NCI-H187 treated with DMSO at 0.1 percent for 48 hours (cell line): ENCODE data around the gene HPCA.

Experiments used
- DNase-seq: peaks from one replicate; lab custom pipeline; 2025; lab: John Stamatoyannopoulos, UW

Gene HPCA

GRCh38 chr1:32889731-32890278 is 3.5 kb downstream of the HPCA start:
- DNase-seq: no peak

- DNase-seq: no peak
These were observed 4.4 kb downstream of the HPCA start for GRCh38 chr1:32890516-32891240.

GRCh38 chr1:32891241-32891570 is 4.9 kb downstream of the HPCA start:
- no peak for DNase-seq

GRCh38 chr1:32891630-32892029 is 5.3 kb downstream of the HPCA start:
- DNase-seq: no peak

GRCh38 chr1:32892368-32893197 is 6.3 kb downstream of the HPCA start:
- DNase-seq: no peak

- DNase-seq: no peak
These were observed 7.1 kb downstream of the HPCA start for GRCh38 chr1:32893198-32894018.

- DNase-seq: no peak
These were observed 7.8 kb downstream of the HPCA start for GRCh38 chr1:32894019-32894600.

GRCh38 chr1:32894681-32895080 is 8.4 kb downstream of the HPCA start:
- DNase-seq: no peak

GRCh38 chr1:32895325-32896215 is 9.3 kb downstream of the HPCA start:
- no peak for DNase-seq

GRCh38 chr1:32896451-32896850 is 10.2 kb downstream of the HPCA start:
- no peak for DNase-seq

- no peak for DNase-seq
These were observed 11.1 kb downstream of the HPCA start for GRCh38 chr1:32897082-32898049.

GRCh38 chr1:32898056-32898455 is 11.8 kb downstream of the HPCA start:
- DNase-seq: no peak

- DNase-seq: no peak
These were observed 12.7 kb downstream of the HPCA start for GRCh38 chr1:32898958-32899357.

GRCh38 chr1:32899586-32900296 is 13.4 kb downstream of the HPCA start:
- no peak for DNase-seq

GRCh38 chr1:32900371-32900955 is 14.2 kb downstream of the HPCA start:
- DNase-seq: no peak

GRCh38 chr1:32900956-32901822 is 14.9 kb downstream of the HPCA start, which contains the start of gene TMEM54:
TMEM54 (minus strand) TSS chr1:32901389; CDS start chr1:32901238, 151 bp downstream.
- no peak for DNase-seq

- no peak for DNase-seq
These were observed 15.7 kb downstream of the HPCA start for GRCh38 chr1:32901823-32902534.
